DOHH2 (cell line): ENCODE data around the gene NDUFS7.

Source experiments
- H3F3A ChIP-seq: fragments of 200-600 bp; sonication (generic), shearing (Covaris generic); 2 replicates; pipeline ENCODE4 v1.6.0; 2016; ENCODE audit warnings: antibody characterized with exemption, mild to moderate bottlenecking; ENCODE audit not compliant: control insufficient read depth, insufficient read depth
- H3K27ac ChIP-seq: fragments of 200-600 bp; sonication (generic); 2 replicates; pipeline ENCODE4 v1.5.1; 2014; ENCODE audit warnings: low read depth, mild to moderate bottlenecking, low read length, moderate library complexity
- H3K27me3 ChIP-seq: fragments of 200-600 bp; sonication (generic); 2 replicates; pipeline ENCODE4 v1.6.1; 2014; ENCODE audit warnings: mild to moderate bottlenecking, low read length, mixed read lengths; ENCODE audit not compliant: control insufficient read depth
- H3K36me3 ChIP-seq: fragments of 200-600 bp; sonication (generic); 2 replicates; pipeline ENCODE4 v1.6.1; 2014; ENCODE audit warnings: mild to moderate bottlenecking, low read length, moderate library complexity, mixed read lengths; ENCODE audit not compliant: control insufficient read depth
- H3K4me1 ChIP-seq: fragments of 200-600 bp; sonication (generic); 2 replicates; pipeline ENCODE4 v1.6.1; 2014; ENCODE audit warnings: mild to moderate bottlenecking, low read length, mixed read lengths; ENCODE audit not compliant: control insufficient read depth
- H3K4me2 ChIP-seq: fragments of 200-600 bp; sonication (generic); 2 replicates; pipeline ENCODE4 v1.6.0; 2014; ENCODE audit warnings: mild to moderate bottlenecking, low read length, moderate library complexity
- H3K4me3 ChIP-seq: fragments of 200-600 bp; sonication (generic); 2 replicates; pipeline ENCODE4 v1.5.1; 2014; ENCODE audit warnings: mild to moderate bottlenecking, low read length, mixed read lengths
- H3K79me2 ChIP-seq: fragments of 200-600 bp; sonication (generic); 2 replicates; pipeline ENCODE4 v1.6.1; 2014; ENCODE audit warnings: mild to moderate bottlenecking, low read length, mixed read lengths; ENCODE audit not compliant: control insufficient read depth
- H3K9me2 ChIP-seq: fragments of 200-600 bp; sonication (generic); replicated peaks from 2 replicates; pipeline ENCODE4 v1.6.1; 2014; ENCODE audit warnings: mild to moderate bottlenecking, low read length, mixed read lengths; ENCODE audit not compliant: control insufficient read depth
- H3K9me3 ChIP-seq: fragments of 200-600 bp; sonication (generic); 2 replicates; pipeline ENCODE4 v1.6.1; 2014; ENCODE audit warnings: antibody characterized with exemption, low read length, mixed read lengths; ENCODE audit not compliant: control insufficient read depth, insufficient read depth
- H4K20me1 ChIP-seq: fragments of 200-600 bp; sonication (generic); 2 replicates; pipeline ENCODE4 v1.6.0; 2014; ENCODE audit warnings: low read depth, mild to moderate bottlenecking, antibody characterized with exemption, low read length, moderate library complexity; ENCODE audit not compliant: control insufficient read depth, insufficient read depth
- CTCF ChIP-seq: fragments of 200-600 bp; sonication (generic); IDR thresholded peaks from one replicate; pipeline ENCODE4 v1.5.1; 2014; ENCODE audit warnings: antibody characterized with exemption, mild to moderate bottlenecking, low read depth, low read length; ENCODE audit not compliant: poor library complexity, severe bottlenecking
- EZH2phosphoT487 ChIP-seq: fragments of 200-600 bp; sonication (generic); IDR thresholded peaks from 2 replicates; pipeline ENCODE4 v1.6.1; 2017; ENCODE audit warnings: borderline replicate concordance, mild to moderate bottlenecking, antibody characterized with exemption, low read length, moderate library complexity, mixed read lengths

Gene NDUFS7

GRCh38 chr19:1360818-1361461 lies 22.8 kb upstream of the NDUFS7 start:
- Histone ChIP-seq H3K4me3 (no peak overlapping the region), H3K36me3 (peaks cover 85% of the 10 kb centered on the region), H3K27ac (no peak overlapping the region)

GRCh38 chr19:1361601-1362386 lies 21.9 kb upstream of the NDUFS7 start:
- no peak overlapping the region for H3K27ac ChIP-seq
- H3K9me3 ChIP-seq, result no peaks in the 10 kb centered on the region
- no peak overlapping the region for H3K4me3 ChIP-seq
- no peak overlapping the region for H3K4me2 ChIP-seq
- no peaks in the 10 kb centered on the region for H3K27me3 ChIP-seq
- TF ChIP-seq EZH2phosphoT487 (no peak), CTCF (no peak)
- H4K20me1 ChIP-seq, result no peaks in the 10 kb centered on the region
- H3F3A ChIP-seq, result no peaks in the 10 kb centered on the region
- H3K36me3 ChIP-seq, result peaks cover 85% of the 10 kb centered on the region
- H3K79me2 ChIP-seq, result no peaks in the 10 kb centered on the region
- H3K4me1 ChIP-seq, result peaks cover 4% of the 10 kb centered on the region; the same call in 1 of the 2 replicates
- H3K9me2 ChIP-seq, result no peaks in the 10 kb centered on the region

More at GRCh38 chr19:1360818-1361461, 22.8 kb upstream of the NDUFS7 start:
- Histone ChIP-seq H4K20me1 (no peaks in the 10 kb centered on the region), H3K9me2 (no peaks in the 10 kb centered on the region), H3K27me3 (no peaks in the 10 kb centered on the region), H3F3A (no peaks in the 10 kb centered on the region), H3K4me2 (no peak overlapping the region), H3K4me1 (peaks cover 8% of the 10 kb centered on the region), H3K9me3 (no peaks in the 10 kb centered on the region), H3K79me2 (peaks cover 5% of the 10 kb centered on the region)
- TF ChIP-seq EZH2phosphoT487 (no peak), CTCF (no peak)

GRCh38 chr19:1362387-1363257 lies 21.1 kb upstream of the NDUFS7 start:
- no peaks in the 10 kb centered on the region for H4K20me1 ChIP-seq
- H3K79me2 ChIP-seq, result no peaks in the 10 kb centered on the region
- H3K4me2 ChIP-seq, result no peak overlapping the region
- peaks cover 83% of the 10 kb centered on the region for H3K36me3 ChIP-seq
- H3K4me1 ChIP-seq, result peaks cover 4% of the 10 kb centered on the region; the same call in 1 of the 2 replicates
- no peak overlapping the region for H3K27ac ChIP-seq
- H3K9me2 ChIP-seq, result no peaks in the 10 kb centered on the region
- no peaks in the 10 kb centered on the region for H3F3A ChIP-seq
- no peak for TF ChIP-seq CTCF
- TF ChIP-seq EZH2phosphoT487, result no peak
- no peak overlapping the region for H3K4me3 ChIP-seq
- H3K27me3 ChIP-seq, result no peaks in the 10 kb centered on the region
- H3K9me3 ChIP-seq, result no peaks in the 10 kb centered on the region
